ENCODE data around the gene PLCE1.

The PLCE1 gene

DNA sequence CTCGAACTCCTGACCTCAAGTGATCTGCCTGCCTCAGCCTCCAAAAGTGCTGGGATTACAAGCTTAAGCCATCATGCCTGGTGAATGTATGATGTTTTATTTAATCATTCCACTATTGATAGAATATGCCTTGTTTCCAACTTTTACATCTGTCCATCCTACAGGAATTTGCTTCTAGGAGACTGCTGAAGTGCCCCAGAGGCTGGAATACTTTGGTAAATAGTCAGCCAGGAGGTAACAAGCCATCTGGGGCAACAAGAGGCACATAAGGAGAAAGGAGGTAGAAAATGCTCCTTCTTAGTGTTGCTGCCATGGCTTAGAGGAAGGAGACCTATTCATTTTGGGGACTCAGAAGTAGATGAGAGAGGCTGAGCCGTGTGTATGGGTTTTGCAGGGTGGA, 14.8 kb downstream of the PLCE1 start:
- no peaks in the 10 kb centered on the region for H3K36me3 ChIP-seq (ENCODE audit: insufficient read depth, low read length)
- H3K4me1 ChIP-seq (ENCODE audit: insufficient read depth, low read length) = no peaks in the 10 kb centered on the region
- H3K4me3 ChIP-seq (ENCODE audit: low read depth in 1 of 2, low read length in 2 of 2) = no peak overlapping the region
- H3K27me3 ChIP-seq (ENCODE audit: control insufficient read depth in 1 of 2, insufficient read depth in 2 of 2, low read length in 2 of 2) = no peaks in the 10 kb centered on the region
- no peak overlapping the region for H3K27ac ChIP-seq (ENCODE audit: low read depth, low read length)
- no peak overlapping the region for H3K9ac ChIP-seq (ENCODE audit: low read length)
- H3K9me3 ChIP-seq (ENCODE audit: low read length) = no peaks in the 10 kb centered on the region

DNA sequence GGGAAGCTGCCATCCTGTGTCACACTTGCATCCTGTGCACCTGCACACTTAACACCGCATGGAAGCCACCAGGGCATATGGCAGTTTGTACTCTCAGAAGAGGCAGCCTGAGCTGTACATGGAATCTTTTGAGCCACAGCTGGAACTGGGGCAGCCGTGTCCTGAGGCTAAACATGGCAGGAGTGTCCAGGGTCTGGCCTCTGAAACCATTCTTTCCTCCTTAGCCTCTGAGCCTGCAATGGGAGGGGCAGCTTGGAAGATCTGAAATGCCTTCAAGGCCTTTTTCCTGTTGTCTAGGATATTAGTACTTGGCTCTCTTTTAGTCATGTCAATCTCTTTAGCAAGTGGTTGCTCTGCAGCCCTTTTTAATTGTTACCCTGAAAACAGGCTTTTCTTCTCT, 16.4 kb downstream of the PLCE1 start:
- Histone ChIP-seq H3K9me3 (ENCODE audit: low read length) (no peaks in the 10 kb centered on the region), H3K36me3 (ENCODE audit: insufficient read depth, low read length) (no peaks in the 10 kb centered on the region), H3K27ac (ENCODE audit: low read depth, low read length) (no peak overlapping the region), H3K9ac (ENCODE audit: low read length) (no peak overlapping the region), H3K4me1 (ENCODE audit: insufficient read depth, low read length) (no peaks in the 10 kb centered on the region), H3K4me3 (ENCODE audit: low read depth in 1 of 2, low read length in 2 of 2) (no peak overlapping the region), H3K27me3 (ENCODE audit: control insufficient read depth in 1 of 2, insufficient read depth in 2 of 2, low read length in 2 of 2) (no peaks in the 10 kb centered on the region)

DNA sequence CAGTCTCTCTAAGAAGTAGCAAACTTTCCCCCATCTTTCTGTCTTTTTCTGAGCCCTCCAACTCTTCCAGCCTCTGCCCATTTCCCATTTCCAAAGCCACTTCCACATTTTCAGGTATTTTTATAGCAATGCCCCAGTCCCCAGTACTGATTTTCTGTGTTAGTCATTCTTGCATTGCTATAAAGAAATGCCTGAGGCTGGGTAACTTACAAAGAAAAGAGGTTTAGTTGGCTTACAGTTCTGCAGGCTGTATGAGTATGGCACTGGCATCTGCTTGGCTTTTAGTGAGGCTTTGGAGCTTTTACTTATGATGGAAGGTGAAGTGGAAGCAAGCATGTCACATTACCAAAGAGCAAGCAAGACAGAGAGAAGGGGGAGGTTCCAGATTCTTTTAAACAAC, 17.2 kb downstream of the PLCE1 start:
- Histone ChIP-seq H3K27ac (ENCODE audit: low read depth, low read length) (no peak overlapping the region), H3K36me3 (ENCODE audit: insufficient read depth, low read length) (no peaks in the 10 kb centered on the region), H3K4me3 (ENCODE audit: low read depth in 1 of 2, low read length in 2 of 2) (no peak overlapping the region), H3K4me1 (ENCODE audit: insufficient read depth, low read length) (no peaks in the 10 kb centered on the region), H3K9me3 (ENCODE audit: low read length) (no peaks in the 10 kb centered on the region), H3K27me3 (ENCODE audit: control insufficient read depth in 1 of 2, insufficient read depth in 2 of 2, low read length in 2 of 2) (no peaks in the 10 kb centered on the region), H3K9ac (ENCODE audit: low read length) (no peak overlapping the region)

DNA sequence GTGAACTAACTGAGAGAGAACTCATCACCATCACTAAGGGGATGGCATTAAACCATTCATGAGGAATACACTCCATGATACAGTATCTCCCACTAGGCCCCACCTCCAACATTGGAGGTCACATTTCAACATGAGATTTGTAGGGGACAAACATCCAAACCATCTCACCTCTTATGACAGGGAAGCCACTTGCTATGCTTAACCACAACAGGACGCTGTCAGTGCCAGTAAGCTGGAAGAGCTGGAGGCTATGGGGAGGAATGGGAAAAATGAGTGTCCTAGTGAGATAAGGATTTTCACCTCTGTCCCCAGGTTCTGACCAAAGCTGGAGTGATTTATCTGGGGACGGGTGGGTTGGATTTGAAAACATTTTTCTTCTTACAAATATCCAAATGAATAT, 17.6 kb downstream of the PLCE1 start:
- H3K27me3 ChIP-seq (ENCODE audit: control insufficient read depth in 1 of 2, insufficient read depth in 2 of 2, low read length in 2 of 2) = no peaks in the 10 kb centered on the region
- H3K9me3 ChIP-seq (ENCODE audit: low read length) = no peaks in the 10 kb centered on the region
- H3K4me1 ChIP-seq (ENCODE audit: insufficient read depth, low read length) = no peaks in the 10 kb centered on the region
- H3K36me3 ChIP-seq (ENCODE audit: insufficient read depth, low read length) = no peaks in the 10 kb centered on the region
- no peak overlapping the region for H3K9ac ChIP-seq (ENCODE audit: low read length)
- H3K4me3 ChIP-seq (ENCODE audit: low read depth in 1 of 2, low read length in 2 of 2) = no peak overlapping the region
- H3K27ac ChIP-seq (ENCODE audit: low read depth, low read length) = no peak overlapping the region

DNA sequence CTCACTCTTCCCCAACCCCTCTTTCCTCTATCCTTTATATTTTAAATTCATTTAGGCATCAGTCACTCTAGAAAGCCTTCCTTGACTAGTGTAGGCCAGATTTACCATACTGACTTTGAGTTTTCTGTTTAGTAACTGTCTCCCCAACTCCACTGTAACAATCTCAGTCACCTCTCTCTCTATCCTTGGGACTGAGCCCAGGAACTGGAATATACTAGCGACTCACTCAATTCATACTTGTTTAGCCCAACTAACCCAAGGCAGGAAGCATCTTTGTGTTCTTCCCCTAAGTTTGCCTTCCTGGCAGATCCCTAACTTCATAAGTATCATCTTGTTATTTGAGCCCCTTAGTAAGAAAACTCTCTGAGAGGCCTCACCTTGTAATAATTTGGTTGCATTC, 19.1 kb downstream of the PLCE1 start:
- H3K4me1 ChIP-seq (ENCODE audit: insufficient read depth, low read length) = no peaks in the 10 kb centered on the region
- H3K27me3 ChIP-seq (ENCODE audit: control insufficient read depth in 1 of 2, insufficient read depth in 2 of 2, low read length in 2 of 2) = no peaks in the 10 kb centered on the region
- no peaks in the 10 kb centered on the region for H3K36me3 ChIP-seq (ENCODE audit: insufficient read depth, low read length)
- no peak overlapping the region for H3K9ac ChIP-seq (ENCODE audit: low read length)
- H3K27ac ChIP-seq (ENCODE audit: low read depth, low read length) = no peak overlapping the region
- H3K9me3 ChIP-seq (ENCODE audit: low read length) = no peaks in the 10 kb centered on the region
- H3K4me3 ChIP-seq (ENCODE audit: low read depth in 1 of 2, low read length in 2 of 2) = no peak overlapping the region

DNA sequence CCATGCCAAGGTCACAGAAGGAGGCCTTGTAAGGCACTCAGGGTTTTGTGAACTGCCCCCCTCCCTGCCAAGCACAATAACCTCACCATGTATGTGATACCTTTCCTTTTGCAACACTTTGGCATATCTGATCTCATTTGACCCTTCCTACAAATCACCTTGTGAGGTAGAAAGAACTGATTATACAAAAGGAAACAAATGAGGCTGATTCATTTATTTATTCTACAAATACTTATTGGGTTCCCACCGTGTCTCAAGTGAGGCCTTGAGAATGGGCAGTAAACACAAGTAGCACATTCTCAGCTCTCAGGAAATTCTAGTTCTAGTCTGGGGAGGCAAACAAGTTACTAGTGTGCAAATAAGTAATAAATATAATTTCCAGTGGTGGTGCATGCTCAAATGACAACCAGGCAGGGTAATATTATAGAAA, 19.6 kb downstream of the PLCE1 start:
- no peaks in the 10 kb centered on the region for H3K27me3 ChIP-seq (ENCODE audit: control insufficient read depth in 1 of 2, insufficient read depth in 2 of 2, low read length in 2 of 2)
- H3K9ac ChIP-seq (ENCODE audit: low read length) = no peak overlapping the region

DNA sequence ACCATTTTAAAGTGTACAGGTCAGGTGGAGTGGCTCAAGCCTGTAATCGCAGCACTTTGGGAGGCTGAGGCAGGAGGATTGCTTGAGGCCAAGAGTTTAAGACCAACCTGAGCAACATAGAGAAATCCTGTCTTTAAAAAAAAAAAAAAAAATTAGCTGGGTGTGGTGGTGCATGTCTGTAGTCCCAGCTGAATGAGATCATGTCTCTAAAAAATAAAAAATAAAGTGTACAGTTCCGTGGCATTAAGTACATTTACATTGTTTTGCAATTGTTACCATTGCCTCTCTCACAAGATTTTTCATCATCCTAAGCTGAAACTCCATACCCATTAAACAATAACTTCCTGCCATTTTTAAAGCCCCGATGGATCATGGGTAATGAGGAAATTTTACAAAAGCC, 20.6 kb downstream of the PLCE1 start:
- H3K27me3 ChIP-seq (ENCODE audit: control insufficient read depth in 1 of 2, insufficient read depth in 2 of 2, low read length in 2 of 2) = no peaks in the 10 kb centered on the region
- no peak overlapping the region for H3K9ac ChIP-seq (ENCODE audit: low read length)
- no peaks in the 10 kb centered on the region for H3K36me3 ChIP-seq (ENCODE audit: insufficient read depth, low read length)
- no peak overlapping the region for H3K4me3 ChIP-seq (ENCODE audit: low read depth in 1 of 2, low read length in 2 of 2)
- no peaks in the 10 kb centered on the region for H3K4me1 ChIP-seq (ENCODE audit: insufficient read depth, low read length)
- H3K9me3 ChIP-seq (ENCODE audit: low read length) = no peaks in the 10 kb centered on the region
- no peak overlapping the region for H3K27ac ChIP-seq (ENCODE audit: low read depth, low read length)

More for the DNA sequence above, 19.6 kb downstream of the PLCE1 start:
- Histone ChIP-seq H3K9me3 (ENCODE audit: low read length) (no peaks in the 10 kb centered on the region), H3K4me1 (ENCODE audit: insufficient read depth, low read length) (no peaks in the 10 kb centered on the region), H3K27ac (ENCODE audit: low read depth, low read length) (no peak overlapping the region), H3K4me3 (ENCODE audit: low read depth in 1 of 2, low read length in 2 of 2) (no peak overlapping the region), H3K36me3 (ENCODE audit: insufficient read depth, low read length) (no peaks in the 10 kb centered on the region)

DNA sequence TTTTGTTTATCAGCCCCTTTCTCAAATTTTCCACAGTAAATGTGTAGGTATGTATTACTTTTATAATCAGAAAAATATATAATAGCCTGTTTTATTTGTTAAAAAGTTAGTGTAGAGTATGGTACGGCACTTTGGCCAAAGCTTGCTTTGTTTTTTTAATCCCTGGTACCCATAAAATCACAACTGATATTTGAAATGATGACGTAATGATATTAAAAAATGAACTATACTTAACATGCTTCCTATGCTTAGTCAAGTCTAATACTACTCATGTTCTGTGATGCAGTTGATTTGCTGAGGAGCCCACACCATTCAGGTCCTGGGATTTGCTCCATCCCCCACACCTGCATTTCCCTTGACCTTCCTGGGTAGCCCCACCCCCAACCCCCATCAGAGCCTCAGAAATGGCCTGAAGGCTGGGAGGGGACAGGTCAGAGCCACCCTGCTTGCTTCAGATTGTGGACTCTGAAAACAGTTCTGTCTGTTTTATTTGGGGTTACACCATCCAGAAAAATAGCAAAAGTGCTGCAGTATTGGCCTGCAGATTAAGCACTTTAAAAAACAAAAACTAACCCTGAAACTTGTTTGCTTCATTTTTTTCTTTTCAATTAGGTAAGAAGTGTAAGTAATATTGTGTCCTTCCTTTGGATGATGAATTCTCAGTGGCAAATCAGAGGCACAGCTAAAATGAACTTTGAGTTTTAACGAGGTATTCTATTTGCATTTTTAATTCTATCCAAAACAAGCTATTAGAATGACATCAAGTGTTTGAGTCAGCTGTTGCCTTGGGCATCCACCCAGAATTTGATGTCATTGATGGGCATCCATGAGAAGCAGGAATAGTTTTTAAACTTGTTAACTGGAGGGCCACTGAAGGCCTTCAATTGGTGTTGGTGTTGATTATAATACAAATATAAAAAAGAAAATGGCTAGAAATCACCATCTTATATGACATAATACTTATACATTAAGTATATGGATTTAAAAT, 23.3 kb downstream of the PLCE1 start:
- Histone ChIP-seq H3K4me1 (ENCODE audit: insufficient read depth, low read length) (no peaks in the 10 kb centered on the region), H3K9ac (ENCODE audit: low read length) (no peak overlapping the region), H3K27ac (ENCODE audit: low read depth, low read length) (no peak overlapping the region), H3K27me3 (ENCODE audit: control insufficient read depth in 1 of 2, insufficient read depth in 2 of 2, low read length in 2 of 2) (no peaks in the 10 kb centered on the region), H3K9me3 (ENCODE audit: low read length) (no peaks in the 10 kb centered on the region), H3K4me3 (ENCODE audit: low read depth in 1 of 2, low read length in 2 of 2) (no peak overlapping the region), H3K36me3 (ENCODE audit: insufficient read depth, low read length) (no peaks in the 10 kb centered on the region)

DNA sequence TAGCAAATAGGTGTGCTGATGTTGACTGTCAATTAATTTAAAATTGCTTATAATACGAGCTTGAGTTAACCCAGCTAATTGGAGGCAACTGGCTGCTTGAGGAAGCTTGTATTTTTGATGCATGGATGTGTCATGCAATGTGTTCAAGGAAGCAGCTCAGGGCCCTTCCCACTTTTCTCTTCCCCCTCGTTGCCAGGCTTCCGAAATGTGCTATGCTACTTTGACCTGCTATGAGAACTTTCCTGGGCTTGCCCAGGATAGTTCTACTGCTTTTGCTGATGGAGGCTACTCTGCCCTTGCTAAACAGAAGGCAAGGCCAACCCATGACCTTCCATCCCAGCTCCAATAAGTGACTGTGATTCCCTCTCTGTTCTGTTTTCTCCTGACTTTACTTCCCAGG, 24.4 kb downstream of the PLCE1 start:
- H3K9ac ChIP-seq (ENCODE audit: low read length) = no peak overlapping the region
- H3K4me1 ChIP-seq (ENCODE audit: insufficient read depth, low read length) = no peaks in the 10 kb centered on the region

DNA sequence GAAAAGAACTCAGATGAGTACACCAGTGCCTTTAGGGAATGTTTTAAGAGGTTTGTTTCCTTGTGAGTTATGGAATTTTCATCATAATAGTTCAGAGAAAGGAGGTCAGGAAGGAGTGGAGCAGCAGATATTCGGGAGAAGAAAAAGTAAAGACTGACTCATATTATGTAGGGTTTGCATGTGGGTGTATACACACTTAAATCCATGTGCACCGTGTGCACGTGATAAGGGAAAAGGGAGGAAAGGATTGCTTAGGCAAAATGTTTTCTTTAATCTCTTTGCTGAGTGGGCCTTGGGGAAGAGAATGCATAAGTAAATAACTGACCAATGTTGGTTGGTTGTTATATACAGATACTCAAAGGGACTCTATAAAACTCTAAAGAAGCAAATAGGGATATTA, 30.2 kb downstream of the PLCE1 start:
- peaks cover 8% of the 10 kb centered on the region for H3K9me3 ChIP-seq (ENCODE audit: low read length)
- H3K4me1 ChIP-seq (ENCODE audit: insufficient read depth, low read length) = no peaks in the 10 kb centered on the region
- H3K36me3 ChIP-seq (ENCODE audit: insufficient read depth, low read length) = no peaks in the 10 kb centered on the region
- H3K4me3 ChIP-seq (ENCODE audit: low read depth in 1 of 2, low read length in 2 of 2) = no peak overlapping the region
- H3K27me3 ChIP-seq (ENCODE audit: control insufficient read depth in 1 of 2, insufficient read depth in 2 of 2, low read length in 2 of 2) = no peaks in the 10 kb centered on the region
- H3K27ac ChIP-seq (ENCODE audit: low read depth, low read length) = no peak overlapping the region
- H3K9ac ChIP-seq (ENCODE audit: low read length) = no peak overlapping the region

More for the DNA sequence above, 24.4 kb downstream of the PLCE1 start:
- no peaks in the 10 kb centered on the region for H3K36me3 ChIP-seq (ENCODE audit: insufficient read depth, low read length)
- H3K27me3 ChIP-seq (ENCODE audit: control insufficient read depth in 1 of 2, insufficient read depth in 2 of 2, low read length in 2 of 2) = no peaks in the 10 kb centered on the region
- H3K9me3 ChIP-seq (ENCODE audit: low read length) = no peaks in the 10 kb centered on the region
- no peak overlapping the region for H3K4me3 ChIP-seq (ENCODE audit: low read depth in 1 of 2, low read length in 2 of 2)
- no peak overlapping the region for H3K27ac ChIP-seq (ENCODE audit: low read depth, low read length)

DNA sequence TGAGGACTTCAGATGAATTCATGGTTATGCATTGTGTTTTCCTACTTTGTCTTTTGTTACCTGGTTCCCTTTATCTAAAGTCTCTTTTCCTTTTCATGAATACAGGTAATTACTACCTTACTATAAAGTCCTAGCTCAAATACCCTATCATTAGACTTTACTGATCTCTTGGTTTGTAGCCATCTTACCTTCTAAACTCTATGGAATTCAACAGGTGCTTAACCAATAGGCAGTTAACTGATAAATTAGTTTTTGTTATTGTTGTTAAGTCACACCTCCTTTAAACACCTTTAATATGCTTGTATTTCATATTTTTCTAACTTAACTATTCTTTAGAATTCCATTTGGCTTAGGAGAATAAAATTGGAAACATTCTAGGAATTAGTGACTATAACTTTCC, 30.7 kb downstream of the PLCE1 start:
- no peak overlapping the region for H3K27ac ChIP-seq (ENCODE audit: low read depth, low read length)

DNA sequence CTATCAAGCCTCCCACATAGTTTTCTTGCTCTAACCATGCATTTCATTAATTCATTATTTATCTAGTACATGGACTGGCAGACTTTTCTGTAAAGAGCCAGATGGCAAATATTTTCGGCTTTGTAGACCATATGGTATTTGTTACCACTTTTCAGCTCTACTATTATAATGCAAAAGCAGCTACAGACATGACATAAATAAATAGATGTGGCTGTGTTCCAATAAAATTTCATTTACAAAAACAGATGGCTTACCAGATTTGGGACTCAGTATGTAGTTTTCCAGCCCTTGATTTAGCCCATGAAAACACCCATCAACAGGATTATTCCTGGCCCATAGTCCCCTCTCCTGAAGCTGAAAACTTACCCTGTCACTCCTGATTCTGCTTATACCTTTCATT, 32.1 kb downstream of the PLCE1 start:
- Histone ChIP-seq H3K4me1 (ENCODE audit: insufficient read depth, low read length) (no peaks in the 10 kb centered on the region), H3K4me3 (ENCODE audit: low read depth in 1 of 2, low read length in 2 of 2) (no peak overlapping the region), H3K27ac (ENCODE audit: low read depth, low read length) (no peak overlapping the region), H3K36me3 (ENCODE audit: insufficient read depth, low read length) (no peaks in the 10 kb centered on the region), H3K9ac (ENCODE audit: low read length) (no peak overlapping the region), H3K9me3 (ENCODE audit: low read length) (peaks cover 8% of the 10 kb centered on the region), H3K27me3 (ENCODE audit: control insufficient read depth in 1 of 2, insufficient read depth in 2 of 2, low read length in 2 of 2) (no peaks in the 10 kb centered on the region)

More for the DNA sequence above, 30.7 kb downstream of the PLCE1 start:
- H3K36me3 ChIP-seq (ENCODE audit: insufficient read depth, low read length) = no peaks in the 10 kb centered on the region
- no peaks in the 10 kb centered on the region for H3K27me3 ChIP-seq (ENCODE audit: control insufficient read depth in 1 of 2, insufficient read depth in 2 of 2, low read length in 2 of 2)
- H3K9ac ChIP-seq (ENCODE audit: low read length) = no peak overlapping the region
- H3K4me3 ChIP-seq (ENCODE audit: low read depth in 1 of 2, low read length in 2 of 2) = no peak overlapping the region
- H3K4me1 ChIP-seq (ENCODE audit: insufficient read depth, low read length) = no peaks in the 10 kb centered on the region
- peaks cover 8% of the 10 kb centered on the region for H3K9me3 ChIP-seq (ENCODE audit: low read length)

Data from muscle layer of colon (tissue), 2 donors.